Ishikawa (cell line): Measurements from ENCODE around the gene POLR3E.

Experiments
- CEBPB ChIP-seq: IDR thresholded peaks from 2 replicates; pipeline ENCODE4 v1.6.1; 2012
- CREB1 ChIP-seq: IDR thresholded peaks from 2 replicates; pipeline ENCODE4 v1.6.1; 2012; ENCODE audit warnings: low read depth
- EGR1 ChIP-seq: IDR thresholded peaks from 2 replicates; pipeline ENCODE4 v1.6.1; 2012
- EP300 ChIP-seq: IDR thresholded peaks from 2 replicates; pipeline ENCODE4 v1.6.1; 2012; ENCODE audit warnings: borderline replicate concordance
- FOXM1 ChIP-seq: IDR thresholded peaks from 2 replicates; pipeline ENCODE4 v1.6.1; 2012; ENCODE audit warnings: low read depth, borderline replicate concordance
- NFIC ChIP-seq: IDR thresholded peaks from 2 replicates; pipeline ENCODE4 v1.6.1; 2012
- RAD21 ChIP-seq: IDR thresholded peaks from 2 replicates; pipeline ENCODE4 v1.6.1; 2012; ENCODE audit warnings: low read depth
- TAF1 ChIP-seq: IDR thresholded peaks from 2 replicates; pipeline ENCODE4 v1.6.1; 2012; ENCODE audit warnings: low read depth, mild to moderate bottlenecking
- TCF12 ChIP-seq: IDR thresholded peaks from 2 replicates; pipeline ENCODE4 v1.6.1; 2012; ENCODE audit warnings: low read depth
- TEAD4 ChIP-seq: IDR thresholded peaks from 2 replicates; pipeline ENCODE4 v1.6.1; 2012
- YY1 ChIP-seq: IDR thresholded peaks from 2 replicates; pipeline ENCODE4 v1.6.1; 2012; ENCODE audit warnings: low read depth
- ZBTB7A ChIP-seq: IDR thresholded peaks from 2 replicates; pipeline ENCODE4 v1.6.1; 2012; ENCODE audit warnings: low read depth
- TF ChIP-seq, protein P1 (sequence below): IDR thresholded peaks from 2 replicates; pipeline ENCODE4 v1.6.1; 2012; ENCODE audit warnings: low read depth, mild to moderate bottlenecking
- TF ChIP-seq, protein P2 (sequence below): IDR thresholded peaks from 2 replicates; pipeline ENCODE4 v1.6.1; 2012
- TF ChIP-seq, protein P3 (sequence below): IDR thresholded peaks from 2 replicates; pipeline ENCODE4 v1.6.1; 2012

Gene POLR3E

DNA sequence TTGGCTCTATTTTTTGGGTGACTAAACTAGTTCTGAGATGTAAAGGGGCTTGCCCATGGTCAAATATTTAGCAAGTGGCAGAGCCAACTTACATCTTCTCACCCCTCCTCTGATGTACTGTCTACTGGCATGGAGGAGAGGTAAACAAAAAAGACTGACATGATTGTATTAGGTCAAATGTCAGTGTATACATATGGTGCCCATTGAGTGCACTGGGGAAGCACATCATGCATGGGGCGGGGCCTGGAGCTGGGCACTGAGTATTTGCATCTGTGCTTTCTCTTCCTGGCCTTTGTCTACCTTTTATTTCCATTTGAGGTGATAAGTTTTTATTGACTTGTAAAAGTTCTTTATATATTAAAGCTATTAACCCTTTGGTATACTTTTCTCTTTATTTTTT, 22.3 kb upstream of the POLR3E start:
- no peak for TF ChIP-seq EGR1
- TF ChIP-seq, protein P1, sequence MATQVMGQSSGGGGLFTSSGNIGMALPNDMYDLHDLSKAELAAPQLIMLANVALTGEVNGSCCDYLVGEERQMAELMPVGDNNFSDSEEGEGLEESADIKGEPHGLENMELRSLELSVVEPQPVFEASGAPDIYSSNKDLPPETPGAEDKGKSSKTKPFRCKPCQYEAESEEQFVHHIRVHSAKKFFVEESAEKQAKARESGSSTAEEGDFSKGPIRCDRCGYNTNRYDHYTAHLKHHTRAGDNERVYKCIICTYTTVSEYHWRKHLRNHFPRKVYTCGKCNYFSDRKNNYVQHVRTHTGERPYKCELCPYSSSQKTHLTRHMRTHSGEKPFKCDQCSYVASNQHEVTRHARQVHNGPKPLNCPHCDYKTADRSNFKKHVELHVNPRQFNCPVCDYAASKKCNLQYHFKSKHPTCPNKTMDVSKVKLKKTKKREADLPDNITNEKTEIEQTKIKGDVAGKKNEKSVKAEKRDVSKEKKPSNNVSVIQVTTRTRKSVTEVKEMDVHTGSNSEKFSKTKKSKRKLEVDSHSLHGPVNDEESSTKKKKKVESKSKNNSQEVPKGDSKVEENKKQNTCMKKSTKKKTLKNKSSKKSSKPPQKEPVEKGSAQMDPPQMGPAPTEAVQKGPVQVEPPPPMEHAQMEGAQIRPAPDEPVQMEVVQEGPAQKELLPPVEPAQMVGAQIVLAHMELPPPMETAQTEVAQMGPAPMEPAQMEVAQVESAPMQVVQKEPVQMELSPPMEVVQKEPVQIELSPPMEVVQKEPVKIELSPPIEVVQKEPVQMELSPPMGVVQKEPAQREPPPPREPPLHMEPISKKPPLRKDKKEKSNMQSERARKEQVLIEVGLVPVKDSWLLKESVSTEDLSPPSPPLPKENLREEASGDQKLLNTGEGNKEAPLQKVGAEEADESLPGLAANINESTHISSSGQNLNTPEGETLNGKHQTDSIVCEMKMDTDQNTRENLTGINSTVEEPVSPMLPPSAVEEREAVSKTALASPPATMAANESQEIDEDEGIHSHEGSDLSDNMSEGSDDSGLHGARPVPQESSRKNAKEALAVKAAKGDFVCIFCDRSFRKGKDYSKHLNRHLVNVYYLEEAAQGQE, result no peak
- TF ChIP-seq YY1, result no peak
- no peak for TF ChIP-seq NFIC
- no peak for TF ChIP-seq TCF12
- no peak for TF ChIP-seq TEAD4
- TF ChIP-seq CREB1, result no peak
- TF ChIP-seq, protein P2, sequence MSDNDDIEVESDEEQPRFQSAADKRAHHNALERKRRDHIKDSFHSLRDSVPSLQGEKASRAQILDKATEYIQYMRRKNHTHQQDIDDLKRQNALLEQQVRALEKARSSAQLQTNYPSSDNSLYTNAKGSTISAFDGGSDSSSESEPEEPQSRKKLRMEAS, result no peak
- TF ChIP-seq RAD21, result no peak
- TF ChIP-seq, protein P3, sequence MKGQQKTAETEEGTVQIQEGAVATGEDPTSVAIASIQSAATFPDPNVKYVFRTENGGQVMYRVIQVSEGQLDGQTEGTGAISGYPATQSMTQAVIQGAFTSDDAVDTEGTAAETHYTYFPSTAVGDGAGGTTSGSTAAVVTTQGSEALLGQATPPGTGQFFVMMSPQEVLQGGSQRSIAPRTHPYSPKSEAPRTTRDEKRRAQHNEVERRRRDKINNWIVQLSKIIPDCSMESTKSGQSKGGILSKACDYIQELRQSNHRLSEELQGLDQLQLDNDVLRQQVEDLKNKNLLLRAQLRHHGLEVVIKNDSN, result no peak
- no peak for TF ChIP-seq TAF1
- TF ChIP-seq CEBPB, result no peak
- no peak for TF ChIP-seq EP300
- TF ChIP-seq ZBTB7A, result no peak
- no peak for TF ChIP-seq FOXM1

DNA sequence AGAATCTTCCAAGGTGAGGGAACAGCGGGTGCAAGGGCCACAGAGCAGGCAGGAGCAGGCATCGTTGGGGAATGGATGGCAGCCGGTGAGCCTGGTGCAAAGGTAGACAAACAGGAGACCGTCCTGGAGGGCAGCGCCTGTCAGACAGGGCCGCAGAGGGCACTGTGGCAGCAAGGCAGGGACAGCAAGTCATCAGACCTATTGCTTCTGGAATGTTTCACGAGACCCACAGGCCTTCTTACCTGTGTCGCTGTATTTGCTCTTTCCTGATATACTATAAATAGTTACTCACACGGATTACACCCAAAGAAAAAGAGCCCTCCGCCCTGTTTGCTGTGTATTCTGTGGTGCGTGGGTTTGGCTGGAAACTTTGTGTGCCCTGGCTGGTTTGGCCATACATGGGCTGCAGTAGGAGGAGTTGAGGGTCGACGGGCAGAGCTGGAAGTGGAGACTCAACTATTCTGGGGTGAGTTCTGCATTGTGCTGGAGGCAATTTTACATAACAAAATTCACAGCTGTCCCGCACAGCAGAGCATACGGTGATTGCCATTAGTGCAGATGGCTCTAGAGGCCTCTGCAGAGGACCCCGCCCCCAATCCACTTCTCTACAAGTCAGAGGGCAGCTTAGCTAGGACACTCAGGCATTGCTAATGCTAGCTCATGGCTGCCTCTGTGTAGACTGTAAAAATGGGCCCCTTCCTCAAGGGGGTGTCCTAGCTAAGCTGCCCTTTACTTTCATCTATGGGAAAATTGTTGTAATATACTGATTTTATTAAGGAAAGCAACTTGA, 18.6 kb upstream of the POLR3E start:
- TF ChIP-seq TAF1, result no peak
- TF ChIP-seq, protein P2, result no peak
- TF ChIP-seq EGR1, result no peak
- no peak for TF ChIP-seq YY1
- TF ChIP-seq ZBTB7A, result no peak
- no peak for TF ChIP-seq FOXM1
- TF ChIP-seq CEBPB, result no peak
- TF ChIP-seq, protein P3, result no peak
- no peak for TF ChIP-seq TCF12
- TF ChIP-seq, protein P1, result no peak
- no peak for TF ChIP-seq RAD21
- no peak for TF ChIP-seq CREB1
- no peak for TF ChIP-seq TEAD4
- TF ChIP-seq NFIC, result no peak
- TF ChIP-seq EP300, result no peak

DNA sequence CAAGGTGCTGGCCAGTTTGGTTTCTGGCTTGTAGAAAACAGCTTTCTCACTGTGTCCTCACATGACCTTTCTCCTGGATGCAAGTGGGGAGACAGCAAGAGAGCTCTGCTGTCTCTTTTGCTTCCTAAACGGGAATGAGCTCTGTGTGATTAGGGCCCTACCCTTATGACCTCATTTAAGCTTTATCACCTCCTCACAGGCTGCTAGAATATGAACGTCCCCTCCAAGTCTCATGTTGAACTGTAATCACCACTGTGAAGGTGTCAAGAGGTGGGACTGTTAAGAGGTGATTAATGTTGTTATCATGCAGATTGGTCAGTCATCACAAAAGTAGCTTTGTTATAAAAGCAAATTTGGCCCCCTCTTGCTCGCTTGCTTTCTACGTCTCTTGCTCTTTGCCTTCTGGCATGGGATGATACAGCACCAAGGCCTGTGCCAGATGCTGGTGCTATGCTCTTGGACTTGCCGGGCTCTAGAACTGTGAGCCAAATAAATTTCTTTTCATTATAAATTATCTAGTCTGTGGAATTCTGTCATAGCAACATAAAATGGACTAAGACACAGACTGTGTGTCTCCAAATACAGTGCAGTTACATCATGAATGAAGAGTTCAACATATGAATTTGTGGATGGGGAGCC, 14.8 kb upstream of the POLR3E start:
- TF ChIP-seq TCF12, result no peak
- TF ChIP-seq, protein P3, result no peak
- TF ChIP-seq CREB1, result no peak
- no peak for TF ChIP-seq ZBTB7A
- TF ChIP-seq EGR1, result no peak
- no peak for TF ChIP-seq TAF1
- no peak for TF ChIP-seq NFIC
- TF ChIP-seq, protein P2, result no peak
- TF ChIP-seq TEAD4, result no peak
- no peak for TF ChIP-seq YY1
- no peak for TF ChIP-seq CEBPB
- TF ChIP-seq, protein P1, result no peak
- no peak for TF ChIP-seq RAD21
- no peak for TF ChIP-seq FOXM1
- TF ChIP-seq EP300, result no peak
